Activated T-cell treated with anti-CD3 and anti-CD28 coated beads, Interleukin-2, amount 50 U/mL, for 24 hours (primary cell): ENCODE measurements around the gene PSMB10.

Source experiments
- DNase-seq: peaks from one replicate; pipeline ENCODE4 v3.0.0-alpha.2; 2020
- H3K27ac Mint-ChIP-seq: 2 replicates; pipeline ENCODE4 v1.8.0; 2020; ENCODE audit warnings: mild to moderate bottlenecking, mixed read lengths
- H3K27me3 Mint-ChIP-seq: 2 replicates; pipeline ENCODE4 v1.8.0; 2020; ENCODE audit warnings: mixed read lengths
- H3K36me3 Mint-ChIP-seq: 2 replicates; pipeline ENCODE4 v1.8.0; 2020; ENCODE audit warnings: low read depth, mixed read lengths
- H3K4me1 Mint-ChIP-seq: 2 replicates; pipeline ENCODE4 v1.8.0; 2020; ENCODE audit warnings: low read depth, mixed read lengths
- H3K4me3 Mint-ChIP-seq: 2 replicates; pipeline ENCODE4 v1.8.0; 2020; ENCODE audit warnings: mild to moderate bottlenecking, moderate library complexity, mixed read lengths
- H3K9me3 Mint-ChIP-seq: 2 replicates; pipeline ENCODE4 v1.8.0; 2020; ENCODE audit warnings: mixed read lengths

Gene PSMB10

DNA sequence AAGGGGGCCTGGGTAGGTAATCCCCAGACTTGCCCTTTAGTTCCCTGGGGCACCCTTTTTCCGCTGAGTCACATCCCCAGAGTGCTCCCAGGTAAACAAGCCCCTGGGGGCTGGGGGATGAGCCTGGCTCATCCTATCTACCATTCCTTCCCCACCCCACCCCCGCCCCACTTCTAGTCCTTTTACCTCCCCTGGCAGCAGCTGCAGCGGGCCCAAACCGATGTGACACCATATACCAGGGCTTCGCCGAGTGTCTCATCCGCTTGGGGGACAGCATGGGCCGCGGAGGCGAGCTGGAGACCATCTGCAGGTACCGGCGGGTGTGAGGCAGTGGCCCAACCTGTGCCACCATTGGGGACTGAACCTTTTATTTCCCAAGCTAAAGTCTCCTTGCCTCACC lies 51.1 kb downstream of the PSMB10 start:
- H3K9me3 Mint-ChIP-seq: no peaks in the 10 kb centered on the region
- H3K27ac Mint-ChIP-seq: peak overlapping the region; percentile 37
- H3K4me1 Mint-ChIP-seq: no peaks in the 10 kb centered on the region

DNA sequence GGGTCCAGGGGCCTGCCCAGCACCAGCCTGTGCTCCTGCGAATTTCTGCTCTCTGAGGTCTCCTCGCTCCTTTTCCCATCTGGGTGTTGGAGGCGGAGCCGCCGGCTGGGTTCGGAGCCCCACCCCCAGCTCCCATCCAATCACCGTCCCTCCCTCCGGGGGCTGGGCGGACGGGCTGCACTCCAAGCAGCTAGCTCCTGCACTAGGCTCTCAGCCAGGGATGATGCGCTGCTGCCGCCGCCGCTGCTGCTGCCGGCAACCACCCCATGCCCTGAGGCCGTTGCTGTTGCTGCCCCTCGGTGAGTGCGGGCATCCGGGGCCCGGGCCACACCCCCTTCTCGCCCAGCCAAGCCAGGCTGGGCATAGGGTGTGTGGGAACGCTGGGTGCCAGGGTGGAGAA lies 52.0 kb downstream of the PSMB10 start, which contains the start of gene NRN1L:
TSS of gene NRN1L (plus strand) at position 202 of the 400 bp plus-strand sequence. CDS start at position 221, 19 bp downstream.
- Mint-ChIP-seq H3K27ac (peak within 1 kb of the TSS; percentile 41), H3K4me1 (no peaks in the 10 kb centered on the region), H3K27me3 (no peaks in the 10 kb centered on the region), H3K9me3 (no peaks in the 10 kb centered on the region), H3K36me3 (peaks cover 67% of the 10 kb centered on the region), H3K4me3 (no peak within 1 kb of the TSS)
- DNase-seq: no peak

More for the DNA sequence above, 51.1 kb downstream of the PSMB10 start:
- H3K36me3 Mint-ChIP-seq: peaks cover 58% of the 10 kb centered on the region
- H3K27me3 Mint-ChIP-seq: no peaks in the 10 kb centered on the region
- no peak overlapping the region for H3K4me3 Mint-ChIP-seq
- no peak for DNase-seq
